Measurements from ENCODE around the gene HIF3A. TPM values are rescaled to one million over a fixed set of nuclear protein-coding genes. Genes with fewer than 3 reads are reported as not detected.

HIF3A gene
- total RNA-seq = 10 to 100 TPM; 41.6 to 71.9 TPM
- polyA plus RNA-seq (2013, experiment 1 of 2) = 19.4 TPM
- polyA plus RNA-seq (2013, experiment 2 of 2) = 18.3 TPM
- long read RNA-seq, experiment 1, partial matches to known transcripts = 0 of 1 reads
- long read RNA-seq, experiment 1, other reads (novel, unspliced or antisense) = 1 of 1 reads
- long read RNA-seq, experiment 2, full-length matches to known transcripts = 8 of 71 reads
- long read RNA-seq, experiment 2, partial matches to known transcripts = 14 of 71 reads
- long read RNA-seq, experiment 2, other reads (novel, unspliced or antisense) = 49 of 71 reads
- long read RNA-seq, experiment 3, full-length matches to known transcripts = 13 of 71 reads
- long read RNA-seq, experiment 3, partial matches to known transcripts = 6 of 71 reads
- long read RNA-seq, experiment 3, other reads (novel, unspliced or antisense) = 52 of 71 reads
- long read RNA-seq, experiment 4, partial matches to known transcripts = 4 of 14 reads
- long read RNA-seq, experiment 4, other reads (novel, unspliced or antisense) = 9 of 14 reads

DNA sequence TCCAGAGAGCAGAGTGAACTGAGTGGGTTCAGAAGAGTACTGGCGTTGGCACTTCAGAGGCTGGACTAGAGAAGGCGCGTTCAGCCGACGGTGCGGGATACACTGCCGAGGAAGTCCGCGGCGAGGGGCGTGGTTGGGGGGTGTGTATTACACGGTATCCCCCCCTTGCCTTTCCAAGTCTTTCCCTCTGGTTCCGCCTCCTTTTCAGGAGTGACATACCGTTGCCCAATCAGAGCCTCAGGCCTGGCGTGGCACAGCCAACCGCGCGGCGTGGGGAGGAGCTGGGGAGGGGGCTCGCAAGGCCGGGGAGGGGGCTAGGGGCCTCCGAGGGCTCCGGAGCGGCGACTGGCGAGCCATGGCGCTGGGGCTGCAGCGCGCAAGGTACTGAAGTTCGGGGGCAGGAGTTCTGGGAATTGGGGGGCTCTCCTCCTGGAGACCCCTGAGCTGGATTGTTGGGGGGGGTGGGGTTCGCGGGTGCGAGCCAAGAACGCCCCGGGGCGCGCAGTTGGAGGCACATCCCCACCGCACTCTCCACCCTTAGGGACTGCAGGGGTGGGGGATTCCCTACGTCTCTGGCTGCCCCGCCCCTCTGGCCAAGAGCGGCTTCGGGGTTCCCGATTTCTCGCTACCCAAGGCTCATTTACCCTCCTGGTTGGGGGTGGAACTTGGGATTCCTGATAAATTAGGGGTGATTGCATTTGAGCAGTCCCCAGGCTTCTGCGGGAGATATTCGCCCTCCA lies at the start of gene HIF3A:
TSS of gene HIF3A (plus strand) at position 321 of the 740 bp plus-strand sequence. CDS start at position 356, 35 bp downstream.
- Mint-ChIP-seq H3K27me3 (ENCODE audit: insufficient read depth) (peaks cover 17% of the 10 kb centered on the region), H3K4me1 (peaks cover 4% of the 10 kb centered on the region), H3K4me3 (peak within 1 kb of the TSS; percentile 75), H3K27ac (peak within 1 kb of the TSS; percentile 61), H3K36me3 (ENCODE audit: low read depth) (no peaks in the 10 kb centered on the region), H3K9me3 (no peaks in the 10 kb centered on the region)
- no peaks in the 10 kb centered on the region for H3K36me3 ChIP-seq (ENCODE audit: control insufficient read depth, insufficient read depth, low read length)
- H3K27ac ChIP-seq (ENCODE audit: low read depth, low read length) = no peak within 1 kb of the TSS
- peaks cover 3% of the 10 kb centered on the region for H3K27me3 ChIP-seq (ENCODE audit: control insufficient read depth, insufficient read depth, low read length, poor library complexity, severe bottlenecking)
- H3K4me3 ChIP-seq (ENCODE audit: low read length) = peak within 1 kb of the TSS; percentile 94
- TF ChIP-seq, protein P1, sequence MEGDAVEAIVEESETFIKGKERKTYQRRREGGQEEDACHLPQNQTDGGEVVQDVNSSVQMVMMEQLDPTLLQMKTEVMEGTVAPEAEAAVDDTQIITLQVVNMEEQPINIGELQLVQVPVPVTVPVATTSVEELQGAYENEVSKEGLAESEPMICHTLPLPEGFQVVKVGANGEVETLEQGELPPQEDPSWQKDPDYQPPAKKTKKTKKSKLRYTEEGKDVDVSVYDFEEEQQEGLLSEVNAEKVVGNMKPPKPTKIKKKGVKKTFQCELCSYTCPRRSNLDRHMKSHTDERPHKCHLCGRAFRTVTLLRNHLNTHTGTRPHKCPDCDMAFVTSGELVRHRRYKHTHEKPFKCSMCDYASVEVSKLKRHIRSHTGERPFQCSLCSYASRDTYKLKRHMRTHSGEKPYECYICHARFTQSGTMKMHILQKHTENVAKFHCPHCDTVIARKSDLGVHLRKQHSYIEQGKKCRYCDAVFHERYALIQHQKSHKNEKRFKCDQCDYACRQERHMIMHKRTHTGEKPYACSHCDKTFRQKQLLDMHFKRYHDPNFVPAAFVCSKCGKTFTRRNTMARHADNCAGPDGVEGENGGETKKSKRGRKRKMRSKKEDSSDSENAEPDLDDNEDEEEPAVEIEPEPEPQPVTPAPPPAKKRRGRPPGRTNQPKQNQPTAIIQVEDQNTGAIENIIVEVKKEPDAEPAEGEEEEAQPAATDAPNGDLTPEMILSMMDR (conservative IDR thresholded peaks at IDR 0.05) = no peak
- H3K9me3 ChIP-seq (ENCODE audit: control insufficient read depth, low read length) = no peaks in the 10 kb centered on the region
- peak within 1 kb of the TSS; percentile 67 for H3K9ac ChIP-seq (ENCODE audit: extremely low read depth, low read length, poor library complexity, severe bottlenecking)
- peaks cover 4% of the 10 kb centered on the region for H3K4me1 ChIP-seq (ENCODE audit: control insufficient read depth, insufficient read depth, low read length)
- 0 to 1% methylated on average over 7 to 44 of the region's 46 CpGs for WGBS, 2 experiments (ENCODE audit: insufficient coverage in 1 of 2, insufficient read length in 1 of 2)
- peak; percentile 98 for DNase-seq

DNA sequence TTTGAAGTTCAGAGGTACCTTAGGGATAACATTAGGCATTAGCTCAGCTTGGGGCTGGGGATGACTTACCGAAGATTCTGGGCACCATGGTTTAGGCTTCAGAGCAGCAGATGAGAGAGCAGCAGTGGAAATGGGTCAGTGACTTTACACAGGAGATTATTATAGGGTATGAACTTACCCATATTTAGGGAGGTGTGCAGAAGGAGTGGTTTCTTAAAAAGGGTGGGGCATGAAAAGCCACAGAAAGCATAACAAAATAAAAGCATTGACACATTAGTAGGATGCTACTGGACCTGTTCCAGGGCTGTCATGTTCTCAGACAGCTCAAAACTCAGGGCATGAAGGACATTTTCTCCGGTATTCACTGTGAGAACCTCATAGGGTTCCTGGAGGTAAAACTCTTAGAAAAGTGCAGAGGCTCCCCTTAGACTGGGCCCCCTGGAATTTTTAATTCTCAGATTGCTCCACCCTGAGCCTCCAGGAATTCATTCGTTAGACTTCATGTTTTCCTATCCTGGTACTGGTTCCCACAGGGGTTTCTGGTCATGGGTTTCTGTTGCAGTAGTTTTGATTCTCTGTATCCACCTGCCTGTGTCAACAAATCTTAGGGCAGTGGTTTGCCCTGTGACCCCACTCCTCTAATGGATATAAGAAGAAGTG lies 46.6 kb upstream of the HIF3A start:
- TF ChIP-seq, protein P1 (conservative IDR thresholded peaks at IDR 0.05) = no peak
- Mint-ChIP-seq H3K27me3 (ENCODE audit: insufficient read depth) (no peaks in the 10 kb centered on the region), H3K27ac (no peak overlapping the region), H3K4me3 (no peak overlapping the region), H3K4me1 (peaks cover 56% of the 10 kb centered on the region), H3K9me3 (no peaks in the 10 kb centered on the region), H3K36me3 (ENCODE audit: low read depth) (no peaks in the 10 kb centered on the region)
- no peaks in the 10 kb centered on the region for H3K36me3 ChIP-seq (ENCODE audit: control insufficient read depth, insufficient read depth, low read length)
- no peaks in the 10 kb centered on the region for H3K9me3 ChIP-seq (ENCODE audit: control insufficient read depth, low read length)
- H3K27me3 ChIP-seq (ENCODE audit: control insufficient read depth, insufficient read depth, low read length, poor library complexity, severe bottlenecking) = no peaks in the 10 kb centered on the region
- WGBS, 2 experiments (ENCODE audit: insufficient coverage in 1 of 2, insufficient read length in 1 of 2) = 83 to 93% methylated on average over 2 to 3 of the region's 3 CpGs
- peaks cover 9% of the 10 kb centered on the region for H3K4me1 ChIP-seq (ENCODE audit: control insufficient read depth, insufficient read depth, low read length)
- no peak overlapping the region for H3K9ac ChIP-seq (ENCODE audit: extremely low read depth, low read length, poor library complexity, severe bottlenecking)
- no peak overlapping the region for H3K27ac ChIP-seq (ENCODE audit: low read depth, low read length)
- no peak overlapping the region for H3K4me3 ChIP-seq (ENCODE audit: low read length)
- no peak for DNase-seq

DNA sequence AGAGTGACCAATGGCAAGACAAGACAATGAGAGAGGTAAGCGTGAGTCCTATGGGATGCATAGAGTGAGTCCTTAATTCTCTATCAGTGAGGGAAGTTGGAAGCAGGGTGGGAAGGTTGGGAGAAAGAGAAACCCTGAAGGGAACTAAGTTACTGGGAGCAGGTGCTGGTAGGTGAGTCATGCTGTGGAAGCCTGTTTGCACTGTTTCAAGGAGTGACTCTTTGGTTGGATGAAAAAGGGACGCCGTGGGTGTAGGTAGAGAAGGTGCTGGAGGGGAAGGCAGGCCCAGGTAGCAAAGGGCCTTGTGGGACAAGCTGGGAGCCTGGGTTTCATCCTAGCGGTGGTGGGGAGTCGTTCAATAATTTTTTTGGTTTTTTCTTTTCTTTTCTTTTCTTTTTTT lies 45.4 kb upstream of the HIF3A start:
- H3K27me3 ChIP-seq (ENCODE audit: control insufficient read depth, insufficient read depth, low read length, poor library complexity, severe bottlenecking) = no peaks in the 10 kb centered on the region
- no peak overlapping the region for H3K27ac ChIP-seq (ENCODE audit: low read depth, low read length)
- peak overlapping the region; percentile 26 for H3K27ac Mint-ChIP-seq
- WGBS, 2 experiments (ENCODE audit: insufficient coverage in 1 of 2, insufficient read length in 1 of 2) = 67 to 80% methylated on average over 3 to 5 of the region's 5 CpGs
- no peaks in the 10 kb centered on the region for H3K9me3 ChIP-seq (ENCODE audit: control insufficient read depth, low read length)
- no peaks in the 10 kb centered on the region for H3K36me3 Mint-ChIP-seq (ENCODE audit: low read depth)
- no peaks in the 10 kb centered on the region for H3K36me3 ChIP-seq (ENCODE audit: control insufficient read depth, insufficient read depth, low read length)
- TF ChIP-seq, protein P1 (conservative IDR thresholded peaks at IDR 0.05) = no peak
- no peak overlapping the region for H3K4me3 Mint-ChIP-seq
- H3K27me3 Mint-ChIP-seq (ENCODE audit: insufficient read depth) = no peaks in the 10 kb centered on the region
- no peak overlapping the region for H3K4me3 ChIP-seq (ENCODE audit: low read length)
- no peak for DNase-seq
- peaks cover 6% of the 10 kb centered on the region for H3K4me1 ChIP-seq (ENCODE audit: control insufficient read depth, insufficient read depth, low read length)
- H3K4me1 Mint-ChIP-seq = peaks cover 51% of the 10 kb centered on the region
- no peak overlapping the region for H3K9ac ChIP-seq (ENCODE audit: extremely low read depth, low read length, poor library complexity, severe bottlenecking)
- no peaks in the 10 kb centered on the region for H3K9me3 Mint-ChIP-seq

All from endodermal cell (in vitro differentiated cells).